Mesenteric fat pad (tissue), 1 donor: ENCODE results near the gene FBF1. TPM values are rescaled to one million over a fixed set of nuclear protein-coding genes. Genes with fewer than 3 reads are reported as not detected.
A peak's percentile ranks its signal among the peaks of the same experiment; 100 is the strongest.
"Not testable (repeated sequence)": the region's sequence is repeated elsewhere in the genome, so short reads cannot be mapped to it uniquely, and the experiment has no call there.

Source experiments
- DNase-seq: peaks from one replicate; pipeline ENCODE4 v3.0.0-alpha.2; 2020; ENCODE audit warnings: low spot score
- total RNA-seq: library from RNA; stranded (reverse); fragmentation: NEBNext Ultra II Directional; extraction: Animal tissue kit (Norgen Biotek cat#: 25700); gene quantifications from one replicate; pipeline ENCODE4 v1.2.1, GENCODE V29; 2021
- donor health status: DM: yes; HTN: yes; CAD: no.

Gene FBF1
- total RNA-seq, 1 donor from 2014 or later: 5.5 TPM

DNA sequence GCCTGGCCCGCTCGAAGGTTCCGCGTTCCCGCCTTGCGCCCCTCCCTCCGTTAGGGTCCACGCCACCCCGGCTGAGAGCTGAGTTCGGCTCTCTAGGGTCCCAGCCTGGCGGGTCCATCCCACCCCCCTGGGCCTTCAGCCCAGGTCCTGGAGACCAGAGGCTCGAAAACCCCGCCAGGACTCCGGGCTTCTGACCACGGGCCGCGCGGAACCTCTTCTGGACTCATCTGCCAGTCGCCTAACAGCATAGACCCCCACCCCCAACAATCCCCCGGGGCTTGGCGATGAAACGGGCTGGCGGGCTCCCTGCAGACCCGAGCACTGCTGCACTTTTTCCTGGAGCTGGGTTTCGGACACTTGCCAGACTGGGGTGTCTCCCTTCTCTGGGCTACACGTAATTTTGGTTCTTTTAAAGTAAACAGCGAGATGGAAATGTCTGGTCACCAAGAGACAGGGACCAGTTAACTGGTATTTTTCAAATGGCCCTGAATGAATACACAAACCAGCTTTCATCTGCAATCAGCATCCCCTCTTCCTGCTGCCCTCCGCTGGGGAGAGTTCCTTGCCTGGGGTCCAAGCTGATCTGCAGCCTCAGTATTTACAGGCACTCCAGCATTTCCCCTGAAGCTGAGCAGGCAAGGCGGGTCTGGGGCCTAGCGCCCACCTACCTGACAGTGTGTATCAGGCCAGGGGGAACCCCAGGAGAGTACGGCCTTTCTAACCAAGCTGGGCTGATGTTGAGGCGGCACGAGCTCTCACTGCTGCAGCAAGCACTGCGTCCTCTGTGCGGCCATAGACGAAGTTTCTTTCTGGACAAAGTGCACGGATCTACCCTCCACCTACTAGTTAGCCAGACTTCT is 43.5 kb downstream of the FBF1 start:
- no peak for DNase-seq

DNA sequence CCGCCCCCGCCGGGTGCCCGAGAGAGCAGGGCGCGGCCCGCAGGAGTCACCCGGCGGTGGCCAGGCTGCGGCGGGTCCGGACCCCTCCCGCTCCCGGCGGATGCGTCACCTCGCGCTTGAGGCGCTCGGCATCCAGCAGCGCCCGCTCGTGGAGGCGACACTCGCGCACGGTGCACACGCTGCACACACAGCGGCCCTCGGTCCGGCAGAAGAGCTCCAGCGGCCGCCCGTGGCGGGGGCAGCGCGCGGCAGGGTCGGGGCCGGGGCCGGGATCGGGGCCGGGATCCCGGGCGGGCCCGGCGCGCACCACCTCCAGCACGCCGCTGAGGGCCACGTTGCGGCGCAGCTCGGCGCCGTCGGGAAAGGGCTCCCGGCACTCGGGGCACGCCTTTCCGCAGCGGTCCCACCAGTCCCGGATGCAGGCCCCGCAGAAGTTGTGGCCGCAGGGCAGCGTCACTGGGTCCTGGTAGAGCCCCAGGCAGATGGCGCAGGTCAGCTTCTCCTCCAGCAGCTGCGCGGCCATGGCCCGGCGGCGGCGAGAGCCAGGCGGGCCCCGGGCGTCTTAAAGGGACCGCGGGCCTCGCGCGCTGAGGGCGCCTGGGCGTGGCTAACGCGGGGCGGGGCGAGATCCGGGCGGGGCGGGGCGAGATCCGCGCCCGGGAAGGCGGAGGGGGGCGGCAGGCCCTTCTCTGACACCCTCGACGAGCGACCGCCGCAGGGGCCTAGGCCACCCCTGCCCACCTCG is 44.3 kb downstream of the FBF1 start, which contains the start of gene TRIM65:
Gene TRIM65 (minus strand): TSS at position 537 of the 745 bp plus-strand sequence. CDS start 14 bp downstream, at position 523.
- DNase-seq: peak; percentile 97

DNA sequence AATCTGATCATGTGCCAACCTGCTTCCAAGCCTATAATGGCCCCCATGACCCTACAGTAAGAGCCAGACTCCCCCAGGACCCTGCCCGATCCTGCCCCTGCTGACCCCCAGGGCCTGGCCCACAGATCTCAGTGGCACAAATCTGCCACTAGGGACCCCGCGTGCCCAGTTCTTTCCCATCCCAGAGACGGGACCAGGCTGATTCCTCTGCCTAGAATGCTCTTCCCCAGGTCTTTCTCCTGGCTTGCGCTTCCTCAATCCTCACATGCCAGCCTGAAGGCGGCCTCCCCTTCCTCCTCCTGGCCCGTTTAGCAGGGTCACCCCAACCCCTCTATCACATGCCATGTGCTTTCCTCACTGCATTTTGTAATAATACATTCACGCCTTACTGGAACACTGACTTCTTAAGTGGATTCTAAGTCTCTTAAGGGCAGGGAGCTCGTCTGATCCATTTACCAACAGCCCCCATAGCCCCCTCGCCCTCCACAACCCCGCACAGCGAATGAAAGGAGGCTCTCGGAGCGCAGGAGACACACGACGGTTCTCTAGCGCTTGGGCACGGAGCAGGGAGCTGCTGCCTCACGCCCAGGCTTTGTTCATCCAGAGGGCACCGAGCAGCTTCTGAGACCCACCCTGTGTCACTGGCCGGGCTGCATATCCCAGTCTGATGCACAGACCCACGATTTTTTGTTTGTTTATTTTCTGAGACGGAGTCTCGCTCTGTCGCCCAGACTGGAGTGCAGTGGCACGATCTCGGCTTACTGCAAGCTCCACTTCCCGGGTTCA is 45.3 kb downstream of the FBF1 start:
- DNase-seq: no peak

DNA sequence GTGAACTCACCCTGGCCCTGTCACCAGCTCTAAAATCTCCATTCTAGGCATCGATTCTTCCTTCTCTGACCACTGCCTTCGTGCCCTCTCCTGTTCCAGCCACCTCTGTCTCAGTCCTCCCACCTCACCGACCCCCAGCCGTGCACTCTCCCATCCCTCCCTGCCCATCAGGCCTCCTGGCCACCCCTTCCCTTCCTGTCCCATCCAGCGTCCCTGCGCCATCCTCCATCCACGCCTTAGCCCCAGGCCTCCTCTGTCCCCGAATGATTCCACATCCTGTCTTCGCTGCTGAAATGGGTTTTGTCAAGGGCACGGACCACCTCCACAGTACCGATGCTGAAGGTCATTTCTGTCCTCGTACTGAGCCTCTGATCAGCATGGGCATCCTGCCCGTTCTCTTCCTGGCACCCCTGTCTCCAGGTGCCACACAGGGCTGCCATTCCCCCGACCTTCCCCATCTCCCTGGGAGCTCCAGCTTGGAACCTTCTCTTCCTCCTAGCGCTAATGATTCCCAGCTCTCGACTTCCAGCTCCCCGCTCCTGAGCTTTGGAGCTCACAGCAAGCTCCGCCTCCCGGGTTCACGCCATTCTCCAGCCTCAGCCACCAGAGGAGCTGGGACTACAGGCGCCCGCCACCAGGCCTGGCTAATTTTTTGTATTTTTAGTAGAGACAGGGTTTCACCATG is 46.7 kb downstream of the FBF1 start:
- DNase-seq: no peak

DNA sequence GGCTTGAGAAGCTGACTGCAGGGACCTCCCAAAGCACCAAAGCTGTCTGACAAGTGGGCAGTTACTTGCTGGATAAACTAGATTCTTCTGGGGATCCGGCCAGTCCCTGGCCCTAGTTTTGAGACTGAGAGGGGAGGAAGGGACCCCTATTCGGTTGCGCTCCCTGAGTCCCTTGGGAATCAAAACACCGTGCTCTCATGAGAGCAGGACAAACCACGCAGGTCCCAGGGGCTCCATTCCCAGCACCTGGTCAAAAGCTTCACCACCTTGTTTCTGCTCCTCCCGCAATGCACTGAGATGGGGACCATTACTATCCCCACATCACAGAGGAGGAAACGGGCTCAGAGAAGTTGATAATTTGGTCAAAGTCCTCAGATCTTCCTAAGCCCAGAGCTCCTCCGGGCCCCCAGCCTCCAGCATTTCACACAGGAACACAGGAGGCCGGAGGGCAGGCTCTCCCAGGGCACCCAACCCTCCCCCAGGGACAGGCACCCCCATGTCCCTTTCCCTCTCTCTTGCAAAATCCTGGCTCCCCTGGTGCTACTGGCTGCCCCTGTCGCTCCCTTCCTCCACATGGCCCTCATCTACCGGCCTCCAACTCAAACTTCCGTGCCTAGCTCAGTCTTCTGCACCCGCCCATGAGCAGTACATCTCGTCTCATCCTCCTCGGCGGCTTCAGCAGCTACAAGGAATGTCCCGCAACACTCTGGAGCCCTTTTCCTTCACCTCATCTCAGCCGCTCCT is 47.4 kb downstream of the FBF1 start:
- no peak for DNase-seq

DNA sequence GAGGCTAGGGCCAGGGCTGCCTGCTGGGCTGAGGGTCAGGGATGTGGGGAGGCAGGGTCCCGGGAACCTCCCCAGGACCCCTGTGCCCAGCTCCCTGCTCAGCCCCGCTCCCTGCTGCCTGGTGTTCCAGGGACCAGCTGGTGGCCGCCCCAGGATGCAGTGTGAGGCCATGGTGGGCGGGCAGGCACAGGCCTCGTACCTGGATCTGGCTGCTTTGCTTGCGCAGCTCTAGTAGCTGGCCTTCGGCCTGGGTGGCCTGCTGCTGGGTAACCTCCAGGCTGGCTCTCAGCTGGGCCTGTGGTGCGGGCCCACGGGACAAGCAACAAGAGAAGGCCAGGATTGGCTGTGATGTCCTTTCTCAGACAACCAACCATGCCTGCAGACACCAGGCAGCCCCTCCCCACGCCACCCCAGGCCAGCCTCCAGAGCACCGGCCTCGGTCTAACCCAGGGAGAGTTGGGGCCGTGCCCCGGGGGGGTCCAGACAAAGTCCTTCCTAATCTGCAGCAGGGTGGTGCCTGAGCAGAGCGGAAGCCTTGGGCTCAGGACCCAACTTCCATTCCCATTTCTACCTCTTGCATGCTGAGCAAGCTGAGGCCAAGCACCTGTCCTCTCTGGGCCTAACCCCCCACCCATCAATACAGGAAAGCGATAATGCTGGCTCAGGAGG is 48.2 kb downstream of the FBF1 start:
- DNase-seq: no peak

DNA sequence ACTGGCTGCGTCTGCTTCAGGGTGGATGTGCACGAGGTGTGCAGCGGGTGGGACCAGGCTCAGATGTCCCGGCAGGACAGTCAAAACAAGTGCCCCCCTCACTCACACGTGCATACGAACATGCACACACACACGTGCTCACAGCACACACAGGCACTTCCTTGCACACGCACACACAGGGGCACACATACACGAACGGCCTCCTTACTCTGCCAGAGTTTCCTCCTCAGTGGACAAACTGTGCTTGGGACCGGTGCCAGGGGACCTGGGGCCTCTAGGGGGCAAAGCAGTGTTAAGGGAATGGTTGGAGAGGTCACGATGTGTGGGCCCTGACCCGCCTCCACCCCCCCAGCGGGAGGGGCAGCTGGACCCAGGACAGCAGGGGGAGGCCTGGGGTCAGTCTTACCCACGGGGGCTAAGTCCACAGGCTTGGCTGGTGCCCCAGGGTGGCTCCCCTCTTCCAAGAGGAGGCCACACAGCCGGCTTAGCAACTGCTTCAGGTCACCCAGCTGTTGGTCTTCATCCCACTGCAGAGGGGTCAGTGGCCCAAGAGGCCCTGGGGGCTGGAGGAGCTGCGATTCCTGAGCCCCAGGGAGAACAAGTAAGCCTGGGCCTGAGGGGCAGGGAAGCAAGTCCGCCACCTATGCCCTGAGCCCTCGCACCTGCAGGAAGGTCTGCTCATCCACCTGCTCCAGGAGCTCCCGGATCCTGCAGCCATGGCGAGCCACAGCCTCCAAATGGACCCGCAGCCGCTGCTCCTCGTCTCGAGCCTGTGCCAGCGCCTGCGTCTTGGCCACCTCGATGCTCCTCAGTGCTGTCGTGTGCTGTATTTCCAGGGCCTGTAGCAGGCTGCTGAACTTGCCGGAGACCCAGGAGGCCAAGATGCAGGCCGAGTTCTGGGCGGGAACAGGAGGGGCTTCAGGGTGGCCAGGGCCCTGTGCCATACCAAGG is 49.0 kb downstream of the FBF1 start:
- DNase-seq: no peak

DNA sequence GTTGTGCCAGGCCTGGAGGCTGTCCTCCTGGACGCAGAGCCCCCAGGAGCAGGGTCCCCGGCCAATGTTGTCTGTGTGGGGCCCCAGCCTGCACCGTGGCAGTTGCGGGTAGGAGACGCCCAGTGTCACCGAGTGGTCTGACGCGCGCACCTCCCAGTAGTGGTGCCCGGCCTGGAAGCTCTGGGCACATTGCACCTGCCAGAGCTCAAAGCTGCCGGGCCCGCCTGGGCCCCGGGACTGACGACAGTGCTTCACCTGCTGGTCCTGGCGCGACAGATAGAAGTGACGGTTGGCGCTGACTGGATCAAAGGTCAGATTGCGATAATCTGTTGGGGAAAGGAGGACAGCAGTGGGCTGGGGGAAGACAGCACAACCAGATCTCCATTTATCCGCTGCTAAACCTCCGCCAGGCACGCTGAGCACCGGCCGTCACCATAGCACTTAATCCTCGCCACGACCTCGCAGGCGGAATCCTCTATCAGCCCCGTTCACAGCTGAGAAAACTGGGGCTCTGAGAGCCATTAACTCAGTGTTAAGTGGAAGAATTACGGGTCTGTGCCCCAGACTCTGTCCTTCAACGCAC is 49.7 kb downstream of the FBF1 start:
- DNase-seq: no peak

DNA sequence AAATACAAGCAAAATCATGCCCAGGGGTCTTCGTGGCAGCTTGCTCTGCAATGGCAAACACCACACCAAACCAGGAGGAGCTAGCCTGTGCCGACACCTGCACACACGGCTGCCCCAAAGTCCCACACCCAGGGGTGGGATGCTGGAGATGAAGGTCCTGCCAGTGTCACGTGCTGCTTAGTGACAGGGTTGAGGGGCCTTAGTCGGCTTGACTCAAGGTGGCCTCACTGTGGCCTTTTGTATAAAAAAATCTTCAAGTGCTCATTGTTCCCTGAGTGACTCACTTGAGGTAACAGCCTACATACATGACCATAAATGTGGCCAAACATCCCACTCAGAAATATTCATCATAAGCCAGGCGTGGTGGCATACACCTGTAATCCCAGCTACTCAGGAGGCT is 51.4 kb downstream of the FBF1 start:
- DNase-seq: no peak

DNA sequence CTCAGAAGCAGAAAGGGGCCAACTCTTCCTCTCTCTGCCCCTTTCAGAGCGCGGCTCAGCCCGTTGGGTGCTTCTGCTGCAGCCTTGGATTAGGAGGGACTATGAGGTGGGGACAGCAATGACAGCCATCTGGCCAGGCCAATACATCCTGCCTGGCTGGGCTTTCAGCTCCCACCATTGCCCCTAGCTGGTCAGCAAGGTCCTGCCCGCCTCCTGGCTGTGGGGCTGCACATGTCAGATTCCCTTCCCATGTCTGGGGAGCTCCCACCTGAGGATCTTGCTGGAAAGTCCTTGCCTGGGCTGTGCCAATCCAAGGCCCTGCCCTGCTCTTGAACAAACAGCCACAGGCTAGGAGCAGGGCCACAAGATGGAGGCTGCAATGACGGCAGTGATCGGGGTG is 52.4 kb downstream of the FBF1 start:
- DNase-seq: no peak

DNA sequence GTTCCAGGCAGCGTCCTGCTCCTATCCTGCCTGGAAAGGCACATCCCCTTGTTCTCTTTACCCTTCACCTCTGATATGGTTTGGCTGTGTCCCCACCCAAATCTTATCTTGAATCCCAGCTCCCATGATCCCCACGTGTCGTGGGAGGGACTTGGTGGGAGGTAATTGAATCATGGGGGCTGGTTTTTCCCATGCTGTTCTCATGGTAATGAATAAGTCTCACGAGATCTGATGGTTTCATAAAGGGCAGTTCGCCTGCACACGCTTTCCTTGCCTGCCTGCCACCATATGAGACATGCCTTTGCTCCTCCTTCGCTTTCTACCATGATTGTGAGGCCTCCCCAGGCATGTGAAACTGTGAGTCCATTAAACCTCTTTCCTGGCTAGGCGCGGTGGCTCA is 55.0 kb downstream of the FBF1 start:
- DNase-seq: not testable (repeated sequence)

DNA sequence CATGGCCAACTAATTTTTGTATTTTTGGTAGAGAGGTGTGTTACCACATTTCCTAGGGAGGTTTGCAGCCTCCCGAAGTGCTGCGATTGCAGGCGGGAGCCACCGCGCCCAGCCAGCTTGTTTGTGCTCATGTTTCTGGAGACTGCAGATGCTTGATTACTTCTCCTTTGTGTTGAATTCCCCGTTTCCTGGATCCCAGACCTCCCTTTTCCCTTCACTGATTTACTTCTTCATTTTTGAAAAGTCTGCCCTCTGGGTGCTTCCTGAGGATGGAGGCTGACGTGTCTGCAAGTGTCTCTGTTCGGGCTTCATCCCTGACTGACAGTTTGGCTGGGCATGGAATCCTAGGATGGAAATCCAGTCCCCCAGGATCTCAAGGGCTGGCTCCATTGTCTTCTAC is 55.4 kb downstream of the FBF1 start:
- no peak for DNase-seq

DNA sequence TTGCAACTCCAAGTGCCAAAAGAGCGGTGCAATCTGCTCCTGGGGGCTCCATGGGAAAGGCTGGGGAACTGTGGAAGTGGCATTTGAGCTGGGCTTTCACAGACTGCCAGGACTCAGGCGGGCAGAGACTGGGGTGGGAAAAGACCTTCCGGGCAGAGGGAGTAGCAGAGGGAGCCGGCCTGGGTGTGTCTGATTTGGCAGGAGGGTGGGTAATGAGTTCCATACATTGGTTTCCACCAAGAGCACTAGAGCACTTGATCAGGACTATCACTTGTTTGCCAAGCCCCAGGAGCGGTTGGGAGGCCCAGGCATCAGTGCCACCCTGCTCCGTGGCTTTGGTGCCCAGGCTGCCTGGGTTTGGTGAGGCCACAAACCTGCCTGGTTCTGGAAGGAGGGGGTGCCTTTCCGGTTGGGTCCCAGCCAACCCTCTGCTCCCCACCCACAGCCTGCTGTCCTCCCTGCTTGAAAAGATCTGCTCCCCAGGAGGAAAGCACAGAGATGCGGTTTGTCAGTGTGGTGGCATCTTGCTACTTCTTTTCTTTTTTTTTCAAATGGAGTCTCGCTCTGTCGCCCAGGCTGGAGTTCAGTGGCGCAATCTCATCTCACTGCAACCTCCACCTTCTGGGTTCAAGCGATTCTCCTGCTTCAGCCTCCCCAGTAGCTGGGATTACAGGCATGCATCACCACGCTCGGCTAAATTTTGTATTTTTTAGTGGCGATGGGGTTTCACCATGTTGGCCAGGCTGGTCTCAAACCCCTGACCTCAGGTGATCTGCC is 59.0 kb downstream of the FBF1 start:
- no peak for DNase-seq

DNA sequence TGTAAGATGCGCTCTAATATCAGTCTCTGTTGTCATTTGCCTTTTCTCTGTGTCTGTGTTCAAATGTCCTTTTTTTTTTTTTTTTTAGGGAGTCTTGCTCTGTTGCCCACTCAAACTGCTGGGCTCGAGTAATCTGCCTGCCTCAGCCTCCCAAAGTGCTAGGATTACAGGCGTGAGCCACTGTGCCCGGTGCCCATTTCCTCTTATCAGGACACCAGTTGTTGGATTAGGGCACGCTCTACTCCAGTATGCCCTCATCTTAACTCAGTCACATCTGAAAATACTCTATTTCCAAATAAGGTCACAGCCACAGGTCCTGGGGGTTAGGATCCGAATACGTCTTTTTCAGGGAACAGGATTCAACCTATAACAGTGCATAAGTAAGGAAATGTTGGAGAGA is 60.6 kb downstream of the FBF1 start:
- no peak for DNase-seq

DNA sequence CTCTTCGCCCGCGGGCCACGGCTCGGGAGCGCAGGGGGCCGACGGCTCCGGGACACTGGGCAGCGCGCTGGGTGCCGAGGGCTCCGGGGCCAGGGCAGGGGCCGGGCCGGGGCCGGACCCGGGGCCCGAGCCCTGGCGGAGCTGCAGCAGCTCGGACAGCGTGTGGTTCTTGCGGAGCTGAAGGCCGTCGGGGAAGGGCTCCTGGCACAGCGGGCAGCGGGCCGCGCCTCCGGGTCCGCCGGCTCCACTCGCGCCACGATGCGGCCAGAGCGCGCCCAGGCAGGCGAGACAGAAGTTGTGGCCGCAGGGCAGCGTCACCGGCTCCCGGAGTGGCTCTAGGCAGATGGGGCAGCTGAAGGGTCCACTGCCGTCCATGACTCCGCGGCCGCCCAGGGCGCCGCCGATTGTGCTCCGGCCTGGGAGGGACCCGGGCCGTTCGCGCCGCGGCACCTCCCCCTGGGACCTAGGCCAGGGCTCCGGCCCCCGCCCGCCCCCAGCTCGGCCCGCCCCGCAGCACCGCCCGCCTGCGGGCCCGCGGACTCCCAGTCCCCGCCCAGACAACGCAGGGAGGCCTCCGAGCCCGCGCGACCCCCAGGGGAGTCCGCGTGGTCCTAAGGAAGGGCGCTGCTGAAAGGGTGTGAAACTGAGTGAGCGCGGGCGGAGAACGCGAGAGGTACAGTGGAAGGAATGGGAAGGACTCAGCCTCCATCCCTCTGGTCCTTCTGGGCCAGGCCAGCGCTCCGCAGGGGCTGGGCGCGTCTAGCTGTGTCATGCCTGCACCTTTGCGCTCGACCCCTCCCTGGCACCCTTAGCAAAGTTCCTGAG is 62.5 kb downstream of the FBF1 start, which contains the start of gene TRIM47:
Gene TRIM47 (minus strand): TSS at position 408 of the 825 bp plus-strand sequence. CDS start 33 bp downstream, at position 375.
- DNase-seq: no peak

DNA sequence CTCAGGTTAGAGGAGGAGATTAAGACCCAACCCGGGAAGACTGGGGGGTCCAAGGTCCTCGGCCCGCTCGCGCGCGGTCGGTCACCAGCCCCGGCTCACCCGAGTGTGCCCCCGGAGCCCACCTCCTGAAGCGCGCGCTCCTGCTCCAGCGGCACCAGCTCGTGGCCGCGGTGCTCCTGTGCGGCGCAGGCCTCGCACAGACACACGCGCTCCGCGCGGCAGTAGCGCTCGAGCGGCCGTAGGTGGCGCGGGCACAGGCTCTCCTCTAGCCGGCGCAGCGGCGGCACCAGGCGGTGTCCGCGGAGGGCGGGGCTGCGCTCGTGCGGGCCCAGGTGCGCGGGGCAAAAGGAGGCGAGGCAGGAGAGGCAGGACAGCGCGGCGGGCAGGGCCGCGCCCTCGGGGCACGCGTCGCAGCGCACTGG is 63.1 kb downstream of the FBF1 start:
- no peak for DNase-seq
